ENCODE data around the gene MOCOS.

Gene MOCOS

GRCh38 chr18:36187193-36187825 lies at the start of gene MOCOS:
Gene MOCOS (plus strand): TSS chr18:36187497. CDS start chr18:36187540, 43 bp downstream.
- Histone ChIP-seq H3K27me3 (ENCODE audit: insufficient read depth, insufficient read length) (peaks cover 36% of the 10 kb centered on the region), H3K9ac (ENCODE audit: insufficient read length, low read depth) (peak within 1 kb of the TSS; percentile 85), H3K4me1 (ENCODE audit: insufficient read depth, insufficient read length) (peaks cover 3% of the 10 kb centered on the region), H3K4me3 (ENCODE audit: insufficient read length, low read depth) (peak within 1 kb of the TSS; percentile 63), H3K36me3 (ENCODE audit: insufficient read depth, insufficient read length, low read length) (no peaks in the 10 kb centered on the region), H3K9me3 (ENCODE audit: insufficient read depth, low read length) (no peaks in the 10 kb centered on the region)
- TF ChIP-seq YY1 (IDR thresholded peaks at IDR 0.05; ENCODE audit: insufficient read depth, insufficient read length) (no peak), SUZ12 (IDR thresholded peaks at IDR 0.05; ENCODE audit: extremely low read depth, insufficient read depth, insufficient read length) (no peak), ZNF274 (IDR thresholded peaks at IDR 0.05; ENCODE audit: low read depth, low read length) (no peak)
- peak; percentile 27 for DNase-seq (ENCODE audit: low read depth, low spot score)

- DNase-seq (ENCODE audit: low read depth, low spot score) = no peak
- no peak for TF ChIP-seq ZNF274 (IDR thresholded peaks at IDR 0.05; ENCODE audit: low read depth, low read length)
- Histone ChIP-seq H3K9me3 (ENCODE audit: insufficient read depth, low read length) (no peaks in the 10 kb centered on the region), H3K9ac (ENCODE audit: insufficient read length, low read depth) (no peak overlapping the region), H3K4me3 (ENCODE audit: insufficient read length, low read depth) (no peak overlapping the region), H3K4me1 (ENCODE audit: insufficient read depth, insufficient read length) (no peaks in the 10 kb centered on the region), H3K36me3 (ENCODE audit: insufficient read depth, insufficient read length, low read length) (peaks cover 77% of the 10 kb centered on the region), H3K27me3 (ENCODE audit: insufficient read depth, insufficient read length) (no peaks in the 10 kb centered on the region)
These were observed 48.1 kb upstream of the MOCOS start for GRCh38 chr18:36139245-36139644.

GRCh38 chr18:36141576-36141975 lies 45.7 kb upstream of the MOCOS start:
- no peak for TF ChIP-seq ZNF274 (IDR thresholded peaks at IDR 0.05; ENCODE audit: low read depth, low read length)
- TF ChIP-seq YY1 (IDR thresholded peaks at IDR 0.05; ENCODE audit: insufficient read depth, insufficient read length) = no peak
- no peak for TF ChIP-seq SUZ12 (IDR thresholded peaks at IDR 0.05; ENCODE audit: extremely low read depth, insufficient read depth, insufficient read length)
- DNase-seq (ENCODE audit: low read depth, low spot score) = no peak
- H3K4me1 ChIP-seq (ENCODE audit: insufficient read depth, insufficient read length) = no peaks in the 10 kb centered on the region
- H3K9ac ChIP-seq (ENCODE audit: insufficient read length, low read depth) = no peak overlapping the region
- H3K9me3 ChIP-seq (ENCODE audit: insufficient read depth, low read length) = no peaks in the 10 kb centered on the region
- no peaks in the 10 kb centered on the region for H3K27me3 ChIP-seq (ENCODE audit: insufficient read depth, insufficient read length)
- H3K36me3 ChIP-seq (ENCODE audit: insufficient read depth, insufficient read length, low read length) = peaks cover 84% of the 10 kb centered on the region
- H3K4me3 ChIP-seq (ENCODE audit: insufficient read length, low read depth) = no peak overlapping the region

- Histone ChIP-seq H3K4me3 (ENCODE audit: insufficient read length, low read depth) (no peak overlapping the region), H3K36me3 (ENCODE audit: insufficient read depth, insufficient read length, low read length) (peaks cover 87% of the 10 kb centered on the region), H3K4me1 (ENCODE audit: insufficient read depth, insufficient read length) (no peaks in the 10 kb centered on the region), H3K9ac (ENCODE audit: insufficient read length, low read depth) (no peak overlapping the region), H3K9me3 (ENCODE audit: insufficient read depth, low read length) (no peaks in the 10 kb centered on the region), H3K27me3 (ENCODE audit: insufficient read depth, insufficient read length) (no peaks in the 10 kb centered on the region)
- TF ChIP-seq SUZ12 (IDR thresholded peaks at IDR 0.05; ENCODE audit: extremely low read depth, insufficient read depth, insufficient read length) = no peak
- TF ChIP-seq YY1 (IDR thresholded peaks at IDR 0.05; ENCODE audit: insufficient read depth, insufficient read length) = no peak
- TF ChIP-seq ZNF274 (IDR thresholded peaks at IDR 0.05; ENCODE audit: low read depth, low read length) = no peak
- no peak for DNase-seq (ENCODE audit: low read depth, low spot score)
These were observed 44.5 kb upstream of the MOCOS start for GRCh38 chr18:36142751-36143150.

GRCh38 chr18:36143391-36143790 lies 43.9 kb upstream of the MOCOS start:
- Histone ChIP-seq H3K4me3 (ENCODE audit: insufficient read length, low read depth) (no peak overlapping the region), H3K9me3 (ENCODE audit: insufficient read depth, low read length) (no peaks in the 10 kb centered on the region), H3K4me1 (ENCODE audit: insufficient read depth, insufficient read length) (no peaks in the 10 kb centered on the region), H3K9ac (ENCODE audit: insufficient read length, low read depth) (no peak overlapping the region), H3K27me3 (ENCODE audit: insufficient read depth, insufficient read length) (no peaks in the 10 kb centered on the region), H3K36me3 (ENCODE audit: insufficient read depth, insufficient read length, low read length) (peaks cover 86% of the 10 kb centered on the region)
- TF ChIP-seq YY1 (IDR thresholded peaks at IDR 0.05; ENCODE audit: insufficient read depth, insufficient read length) (no peak), ZNF274 (IDR thresholded peaks at IDR 0.05; ENCODE audit: low read depth, low read length) (no peak)
- DNase-seq (ENCODE audit: low read depth, low spot score) = no peak

- no peak for DNase-seq (ENCODE audit: low read depth, low spot score)
- H3K4me3 ChIP-seq (ENCODE audit: insufficient read length, low read depth) = no peak overlapping the region
- H3K9me3 ChIP-seq (ENCODE audit: insufficient read depth, low read length) = no peaks in the 10 kb centered on the region
- no peaks in the 10 kb centered on the region for H3K27me3 ChIP-seq (ENCODE audit: insufficient read depth, insufficient read length)
- TF ChIP-seq SUZ12 (IDR thresholded peaks at IDR 0.05; ENCODE audit: extremely low read depth, insufficient read depth, insufficient read length) (no peak), YY1 (IDR thresholded peaks at IDR 0.05; ENCODE audit: insufficient read depth, insufficient read length) (no peak), ZNF274 (IDR thresholded peaks at IDR 0.05; ENCODE audit: low read depth, low read length) (no peak)
- H3K4me1 ChIP-seq (ENCODE audit: insufficient read depth, insufficient read length) = no peaks in the 10 kb centered on the region
- peaks cover 76% of the 10 kb centered on the region for H3K36me3 ChIP-seq (ENCODE audit: insufficient read depth, insufficient read length, low read length)
- no peak overlapping the region for H3K9ac ChIP-seq (ENCODE audit: insufficient read length, low read depth)
These were observed 37.6 kb upstream of the MOCOS start for GRCh38 chr18:36149514-36150289.

GRCh38 chr18:36152781-36153180 lies 34.5 kb upstream of the MOCOS start:
- TF ChIP-seq SUZ12 (IDR thresholded peaks at IDR 0.05; ENCODE audit: extremely low read depth, insufficient read depth, insufficient read length) (no peak), YY1 (IDR thresholded peaks at IDR 0.05; ENCODE audit: insufficient read depth, insufficient read length) (no peak), ZNF274 (IDR thresholded peaks at IDR 0.05; ENCODE audit: low read depth, low read length) (no peak)
- Histone ChIP-seq H3K36me3 (ENCODE audit: insufficient read depth, insufficient read length, low read length) (peaks cover 74% of the 10 kb centered on the region), H3K27me3 (ENCODE audit: insufficient read depth, insufficient read length) (no peaks in the 10 kb centered on the region), H3K9me3 (ENCODE audit: insufficient read depth, low read length) (no peaks in the 10 kb centered on the region), H3K4me1 (ENCODE audit: insufficient read depth, insufficient read length) (no peaks in the 10 kb centered on the region), H3K4me3 (ENCODE audit: insufficient read length, low read depth) (no peak overlapping the region), H3K9ac (ENCODE audit: insufficient read length, low read depth) (no peak overlapping the region)
- DNase-seq (ENCODE audit: low read depth, low spot score) = no peak
